ENCODE data around the gene TNIP1. TPM values are rescaled to one million over a fixed set of nuclear protein-coding genes. Genes with fewer than 3 reads are reported as not detected.

TNIP1 gene
- total RNA-seq, 4 donors from 2014 or later = 63.9 to 296 (median 223) TPM

DNA sequence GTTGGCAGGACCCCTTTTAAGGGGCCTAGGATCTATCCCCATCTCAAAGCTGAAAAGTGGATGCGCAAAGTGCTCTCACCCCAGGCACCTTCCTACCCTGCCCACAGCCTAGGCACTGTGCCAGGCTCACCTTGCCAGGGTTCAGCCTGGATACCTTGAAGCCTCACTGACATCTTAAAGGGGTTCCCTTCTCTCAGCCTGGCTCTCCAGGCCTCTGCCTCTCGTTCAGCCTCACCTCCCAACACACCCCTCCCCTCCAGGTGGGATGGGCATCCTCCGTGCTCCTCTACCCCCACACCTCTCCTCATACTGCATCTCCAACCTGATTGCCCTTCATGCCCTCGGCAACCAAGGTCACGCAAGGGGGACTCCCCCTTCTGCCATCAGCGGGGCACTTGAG lies 25.5 kb downstream of the TNIP1 start:
- in situ Hi-C loops (cut with MboI; ENCODE audit: low pct_ligation_motif_present in 1 of 4, low pct_unique_long_range_greater_than_20kb in 1 of 4, low sequenced_read_pairs in 3 of 4) = loop anchor here in 1 of 4 donors (10.0 kb wide), 1 partner anchor 59 kb away; no protein-coding TSS in a partner anchor

DNA sequence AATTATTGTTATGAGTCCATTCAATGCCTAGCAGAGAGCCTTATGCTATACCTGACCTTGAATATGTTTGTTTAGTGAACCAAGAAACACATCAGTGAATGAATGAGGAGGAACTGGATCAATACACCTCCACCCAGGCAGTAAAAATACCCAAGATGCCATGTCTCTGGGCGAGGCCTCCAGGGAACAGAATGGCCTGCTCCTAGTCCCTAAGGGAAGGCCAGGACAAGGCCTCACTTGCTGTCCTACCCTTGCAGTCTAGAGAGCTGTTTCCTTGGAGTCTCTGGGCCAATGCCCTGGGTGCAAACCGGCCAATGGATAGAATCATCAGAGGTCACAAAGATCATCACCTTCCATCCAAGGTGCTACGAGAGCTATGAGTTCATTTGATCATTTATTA lies 26.1 kb downstream of the TNIP1 start:
- intact Hi-C loops (cut with DNase I; ENCODE audit: low total_unique reads) (no loop called here), in situ Hi-C loops (cut with MboI; ENCODE audit: low pct_ligation_motif_present in 1 of 4, low pct_unique_long_range_greater_than_20kb in 1 of 4, low sequenced_read_pairs in 3 of 4) (loop anchor here (5.0 to 10.0 kb wide), 2 partner anchors 60 to 63 kb away; no protein-coding TSS in a partner anchor)
- H3K36me3 ChIP-seq = peaks cover 0 to 16% (median 7%) of the 10 kb centered on the region in 4 donors
- H3K4me3 ChIP-seq = no peak overlapping the region
- peak; percentile 79 for DNase-seq
- no peaks in the 10 kb centered on the region for H3K9me3 ChIP-seq
- peaks cover 5 to 34% (median 13%) of the 10 kb centered on the region in 4 donors for H3K4me1 ChIP-seq
- H3K27ac ChIP-seq = peak overlapping the region; percentile 57 to 82 (median 77)
- no peaks in the 10 kb centered on the region for H3K27me3 ChIP-seq
- 69 to 87% methylated on average over 3 of the region's 3 CpGs for WGBS, 2 donors (ENCODE audit: low coverage in 1 of 2)
- TF ChIP-seq POLR2A (IDR thresholded peaks at IDR 0.05) (peak; percentile 55), EP300 (IDR thresholded peaks at IDR 0.05; ENCODE audit: low read depth) (peak; percentile 99), POLR2AphosphoS5 (IDR thresholded peaks at IDR 0.05) (peak in 2 of 3 donors; percentile 87 to 88)
- TF ChIP-seq, protein P1, sequence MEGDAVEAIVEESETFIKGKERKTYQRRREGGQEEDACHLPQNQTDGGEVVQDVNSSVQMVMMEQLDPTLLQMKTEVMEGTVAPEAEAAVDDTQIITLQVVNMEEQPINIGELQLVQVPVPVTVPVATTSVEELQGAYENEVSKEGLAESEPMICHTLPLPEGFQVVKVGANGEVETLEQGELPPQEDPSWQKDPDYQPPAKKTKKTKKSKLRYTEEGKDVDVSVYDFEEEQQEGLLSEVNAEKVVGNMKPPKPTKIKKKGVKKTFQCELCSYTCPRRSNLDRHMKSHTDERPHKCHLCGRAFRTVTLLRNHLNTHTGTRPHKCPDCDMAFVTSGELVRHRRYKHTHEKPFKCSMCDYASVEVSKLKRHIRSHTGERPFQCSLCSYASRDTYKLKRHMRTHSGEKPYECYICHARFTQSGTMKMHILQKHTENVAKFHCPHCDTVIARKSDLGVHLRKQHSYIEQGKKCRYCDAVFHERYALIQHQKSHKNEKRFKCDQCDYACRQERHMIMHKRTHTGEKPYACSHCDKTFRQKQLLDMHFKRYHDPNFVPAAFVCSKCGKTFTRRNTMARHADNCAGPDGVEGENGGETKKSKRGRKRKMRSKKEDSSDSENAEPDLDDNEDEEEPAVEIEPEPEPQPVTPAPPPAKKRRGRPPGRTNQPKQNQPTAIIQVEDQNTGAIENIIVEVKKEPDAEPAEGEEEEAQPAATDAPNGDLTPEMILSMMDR (IDR thresholded peaks at IDR 0.05) = no peak

More for the DNA sequence above, 25.5 kb downstream of the TNIP1 start:
- Histone ChIP-seq H3K27ac (peak overlapping the region; percentile 21 to 82 (median 71)), H3K4me1 (peaks cover 9 to 39% (median 17%) of the 10 kb centered on the region in 4 donors), H3K9me3 (no peaks in the 10 kb centered on the region), H3K36me3 (peaks cover 0 to 12% (median 5%) of the 10 kb centered on the region in 4 donors), H3K4me3 (no peak overlapping the region), H3K27me3 (no peaks in the 10 kb centered on the region)
- TF ChIP-seq POLR2A (IDR thresholded peaks at IDR 0.05) = no peak
- TF ChIP-seq, protein P1 (IDR thresholded peaks at IDR 0.05) = no peak
- no peak for DNase-seq
- 88 to 93% methylated on average over 3 to 6 of the region's 6 CpGs for WGBS, 2 donors (ENCODE audit: low coverage in 1 of 2)
- intact Hi-C loops (cut with DNase I; ENCODE audit: low total_unique reads) = no loop called here

DNA sequence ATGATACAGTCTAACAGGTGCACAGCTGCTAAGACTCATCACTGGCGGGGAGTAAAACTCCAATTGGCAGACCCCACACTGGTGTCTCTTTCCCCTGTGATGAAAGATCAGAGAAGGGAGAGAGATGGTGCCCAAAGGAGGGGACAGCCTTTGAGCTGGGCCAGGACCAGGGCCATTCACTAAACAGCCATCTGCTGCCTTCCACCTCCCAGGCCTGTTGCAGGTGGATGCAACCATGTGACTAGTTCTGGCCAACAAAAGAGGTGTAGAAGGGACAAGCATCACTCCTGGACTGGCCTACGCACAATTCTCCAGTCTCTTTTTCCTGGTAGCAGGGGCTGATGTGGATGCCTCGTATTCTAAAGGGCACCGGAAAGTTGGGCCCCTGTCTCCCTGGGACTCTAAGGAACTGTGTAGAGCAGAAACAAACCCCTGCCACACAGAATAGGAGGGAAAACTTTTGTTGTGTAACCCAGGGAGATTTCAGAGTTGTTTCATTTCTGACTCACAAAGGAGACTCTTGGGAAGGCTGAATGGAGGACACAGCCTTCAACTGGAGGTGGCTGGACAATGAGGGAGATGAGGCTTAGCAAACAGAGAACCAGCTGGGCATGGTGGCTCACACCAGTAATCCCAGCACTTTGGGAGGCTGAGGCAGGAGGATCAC lies 26.9 kb downstream of the TNIP1 start:
- DNase-seq = no peak
- H3K36me3 ChIP-seq = peaks cover 0 to 21% (median 11%) of the 10 kb centered on the region in 4 donors
- no peaks in the 10 kb centered on the region for H3K27me3 ChIP-seq
- 90% methylated on average over 4 of the region's 4 CpGs; no CpG with 5 or more reads in 1 of the 2 donors for WGBS, 2 donors (ENCODE audit: low coverage in 1 of 2)
- no peaks in the 10 kb centered on the region for H3K9me3 ChIP-seq
- H3K4me1 ChIP-seq = peaks cover 5 to 34% (median 13%) of the 10 kb centered on the region in 4 donors
- TF ChIP-seq POLR2AphosphoS5 (IDR thresholded peaks at IDR 0.05) (no peak), POLR2A (IDR thresholded peaks at IDR 0.05) (no peak), EP300 (IDR thresholded peaks at IDR 0.05; ENCODE audit: low read depth) (no peak)
- TF ChIP-seq, protein P1 (IDR thresholded peaks at IDR 0.05) = no peak
- in situ Hi-C loops (cut with MboI; ENCODE audit: low pct_ligation_motif_present in 1 of 4, low pct_unique_long_range_greater_than_20kb in 1 of 4, low sequenced_read_pairs in 3 of 4) (loop anchor here (5.0 to 10.0 kb wide), 2 partner anchors 61 to 63 kb away; no protein-coding TSS in a partner anchor), intact Hi-C loops (cut with DNase I; ENCODE audit: low total_unique reads) (no loop called here)
- no peak overlapping the region for H3K4me3 ChIP-seq
- peak overlapping the region; percentile 57 to 82 (median 77) for H3K27ac ChIP-seq

DNA sequence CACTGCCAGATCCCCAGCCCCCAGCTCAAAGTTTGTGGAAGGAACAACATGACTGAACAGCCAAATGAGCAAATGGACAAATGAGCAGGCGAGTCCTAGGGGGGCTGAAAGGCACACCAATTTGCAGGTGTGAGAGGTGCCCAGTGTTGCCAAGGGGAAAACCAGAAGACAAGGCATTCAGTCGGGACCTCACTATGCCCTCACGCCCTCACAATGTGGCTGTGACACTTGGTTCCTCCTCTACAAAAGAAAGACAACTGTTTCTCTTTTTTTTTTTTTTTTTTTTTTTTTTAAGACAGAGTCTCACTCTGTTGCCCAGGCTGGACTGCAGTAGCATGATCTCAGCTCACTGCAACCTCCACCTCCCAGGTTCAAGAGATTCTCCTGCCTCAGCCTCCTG lies 28.0 kb downstream of the TNIP1 start:
- Histone ChIP-seq H3K36me3 (peaks cover 0 to 32% (median 16%) of the 10 kb centered on the region in 4 donors), H3K9me3 (no peaks in the 10 kb centered on the region), H3K27ac (peak overlapping the region in 1 of 4 donors; percentile 82), H3K27me3 (no peaks in the 10 kb centered on the region), H3K4me3 (no peak overlapping the region), H3K4me1 (peaks cover 5 to 34% (median 13%) of the 10 kb centered on the region in 4 donors)
- intact Hi-C loops (cut with DNase I; ENCODE audit: low total_unique reads) = no loop called here
- in situ Hi-C loops (cut with MboI; ENCODE audit: low pct_ligation_motif_present in 1 of 4, low pct_unique_long_range_greater_than_20kb in 1 of 4, low sequenced_read_pairs in 3 of 4) = loop anchor here (5.0 to 10.0 kb wide), 2 partner anchors 62 to 64 kb away; no protein-coding TSS in a partner anchor
- DNase-seq = no peak
- WGBS, 2 donors (ENCODE audit: low coverage in 1 of 2) = 79 to 81% methylated on average over 3 of the region's 3 CpGs
- TF ChIP-seq, protein P1 (IDR thresholded peaks at IDR 0.05) = no peak

Data from transverse colon (tissue), 4 donors.